ENCODE data around the gene GSTO1.

GSTO1 gene

GRCh38 chr10:104267721-104268404 is 13.2 kb downstream of the GSTO1 start:
- TF ChIP-seq MAX (IDR thresholded peaks at IDR 0.05) (no peak), TEAD4 (IDR thresholded peaks at IDR 0.05) (no peak), RAD21 (IDR thresholded peaks at IDR 0.05; ENCODE audit: low read depth) (no peak), ZBTB7A (IDR thresholded peaks at IDR 0.05; ENCODE audit: low read depth) (no peak), FOXM1 (IDR thresholded peaks at IDR 0.05; ENCODE audit: borderline replicate concordance, low read depth) (no peak), YY1 (IDR thresholded peaks at IDR 0.05; ENCODE audit: low read depth) (no peak), NFIC (IDR thresholded peaks at IDR 0.05) (no peak), TCF12 (IDR thresholded peaks at IDR 0.05; ENCODE audit: low read depth) (no peak), EGR1 (IDR thresholded peaks at IDR 0.05) (no peak)
- TF ChIP-seq, protein P1, sequence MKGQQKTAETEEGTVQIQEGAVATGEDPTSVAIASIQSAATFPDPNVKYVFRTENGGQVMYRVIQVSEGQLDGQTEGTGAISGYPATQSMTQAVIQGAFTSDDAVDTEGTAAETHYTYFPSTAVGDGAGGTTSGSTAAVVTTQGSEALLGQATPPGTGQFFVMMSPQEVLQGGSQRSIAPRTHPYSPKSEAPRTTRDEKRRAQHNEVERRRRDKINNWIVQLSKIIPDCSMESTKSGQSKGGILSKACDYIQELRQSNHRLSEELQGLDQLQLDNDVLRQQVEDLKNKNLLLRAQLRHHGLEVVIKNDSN (IDR thresholded peaks at IDR 0.05): no peak

GRCh38 chr10:104268405-104268712 is 13.7 kb downstream of the GSTO1 start:
- no peak for TF ChIP-seq CEBPB (IDR thresholded peaks at IDR 0.05)
- TF ChIP-seq RAD21 (IDR thresholded peaks at IDR 0.05; ENCODE audit: low read depth): no peak
- TF ChIP-seq YY1 (IDR thresholded peaks at IDR 0.05; ENCODE audit: low read depth): no peak
- TF ChIP-seq MAX (IDR thresholded peaks at IDR 0.05): no peak
- no peak for TF ChIP-seq REST (IDR thresholded peaks at IDR 0.05; ENCODE audit: low read depth)
- no peak for TF ChIP-seq CREB1 (IDR thresholded peaks at IDR 0.05; ENCODE audit: low read depth)
- no peak for TF ChIP-seq ZBTB7A (IDR thresholded peaks at IDR 0.05; ENCODE audit: low read depth)
- TF ChIP-seq NFIC (IDR thresholded peaks at IDR 0.05): no peak
- TF ChIP-seq FOXM1 (IDR thresholded peaks at IDR 0.05; ENCODE audit: borderline replicate concordance, low read depth): no peak
- no peak for TF ChIP-seq TEAD4 (IDR thresholded peaks at IDR 0.05)
- TF ChIP-seq TAF1 (IDR thresholded peaks at IDR 0.05; ENCODE audit: low read depth): no peak
- no peak for TF ChIP-seq EGR1 (IDR thresholded peaks at IDR 0.05)
- no peak for TF ChIP-seq TCF12 (IDR thresholded peaks at IDR 0.05; ENCODE audit: low read depth)

- TF ChIP-seq RAD21 (IDR thresholded peaks at IDR 0.05; ENCODE audit: low read depth) (no peak), TEAD4 (IDR thresholded peaks at IDR 0.05) (peak; percentile 12; the same call in 1 of the 2 replicates), EGR1 (IDR thresholded peaks at IDR 0.05) (no peak), FOXM1 (IDR thresholded peaks at IDR 0.05; ENCODE audit: borderline replicate concordance, low read depth) (0 out of 2 replicates have a peak, but pooled peaks have one; percentile 9), ZBTB7A (IDR thresholded peaks at IDR 0.05; ENCODE audit: low read depth) (no peak), TCF12 (IDR thresholded peaks at IDR 0.05; ENCODE audit: low read depth) (0 out of 2 replicates have a peak, but pooled peaks have one; percentile 28), TAF1 (IDR thresholded peaks at IDR 0.05; ENCODE audit: low read depth) (peak; percentile 85), NFIC (IDR thresholded peaks at IDR 0.05) (no peak), MAX (IDR thresholded peaks at IDR 0.05) (peak; percentile 53), CREB1 (IDR thresholded peaks at IDR 0.05; ENCODE audit: low read depth) (peak; percentile 91)
- TF ChIP-seq, protein P1 (IDR thresholded peaks at IDR 0.05): peak; percentile 97
Measured at GRCh38 chr10:104268713-104269645, 14.3 kb downstream of the GSTO1 start, which contains the start of gene GSTO2. Gene GSTO2, plus strand, starts transcription at chr10:104269184. Its CDS starts 5,732 bp downstream, at chr10:104274916.

- TF ChIP-seq FOXM1 (IDR thresholded peaks at IDR 0.05; ENCODE audit: borderline replicate concordance, low read depth) (no peak), CREB1 (IDR thresholded peaks at IDR 0.05; ENCODE audit: low read depth) (no peak), TEAD4 (IDR thresholded peaks at IDR 0.05) (no peak), REST (IDR thresholded peaks at IDR 0.05; ENCODE audit: low read depth) (no peak), TAF1 (IDR thresholded peaks at IDR 0.05; ENCODE audit: low read depth) (no peak), CEBPB (IDR thresholded peaks at IDR 0.05) (no peak)
- TF ChIP-seq, protein P1 (IDR thresholded peaks at IDR 0.05): no peak
Measured at GRCh38 chr10:104273286-104273685, 18.6 kb downstream of the GSTO1 start.

All from Ishikawa (cell line).